NB4 (cell line): Measurements from ENCODE around the gene PDGFC.

Source experiments
- CTCF ChIP-seq: IDR thresholded peaks from one replicate; pipeline ENCODE4 v1.5.1; 2012; ENCODE audit warnings: low read depth, low read length
- POLR2A ChIP-seq: IDR thresholded peaks from 2 replicates; pipeline ENCODE4 v1.6.1; 2011; ENCODE audit warnings: mild to moderate bottlenecking; ENCODE audit not compliant: insufficient read length; ENCODE audit errors: extremely low read depth

- TF ChIP-seq CTCF (no peak), POLR2A (no peak)
Observed at GRCh38 chr4:156931267-156931666, 40.3 kb downstream of the PDGFC start.
